Keratinocyte (primary cell): ENCODE data around the gene TOM1. TPM values are rescaled to one million over a fixed set of nuclear protein-coding genes. Genes with fewer than 3 reads are reported as not detected.

ENCODE experiments used
- DNase-seq: peaks from one replicate; pipeline ENCODE4 v3.0.0-alpha.2; 2011; ENCODE audit warnings: low read depth, missing footprints, low spot score
- FAIRE-seq: peaks from 2 replicates; lab custom pipeline; 2011; peaks lifted over from hg19 to GRCh38; lab: Jason Lieb, UNC
- H2AFZ ChIP-seq: 2 replicates; pipeline ENCODE4 v1.6.0; 2012; ENCODE audit warnings: low read length, control low read depth, inconsistent platforms; ENCODE audit not compliant: control insufficient read depth
- H3K27ac ChIP-seq: 2 replicates; pipeline ENCODE4 v1.5.1; 2011; ENCODE audit warnings: low read length; ENCODE audit not compliant: control insufficient read depth, insufficient read depth
- H3K27me3 ChIP-seq: 3 replicates; pipeline ENCODE4 v1.6.0; 2011; ENCODE audit warnings: low read length; ENCODE audit not compliant: control insufficient read depth, insufficient read depth; ENCODE audit errors: extremely low read depth
- H3K36me3 ChIP-seq, 2 experiments: 2 replicates in 1 of 2; 3 replicates in 1 of 2; pipeline ENCODE4 v1.5.1; 2011; ENCODE audit warnings: low read length in 2 of 2, mild to moderate bottlenecking in 1 of 2; ENCODE audit not compliant: control insufficient read depth in 2 of 2, insufficient read depth in 2 of 2; ENCODE audit errors: extremely low read depth in 1 of 2
- H3K4me1 ChIP-seq: 3 replicates; pipeline ENCODE4 v1.5.1; 2011; ENCODE audit warnings: low read length; ENCODE audit not compliant: control insufficient read depth, insufficient read depth; ENCODE audit errors: extremely low read depth
- H3K4me2 ChIP-seq: 3 replicates; pipeline ENCODE4 v1.6.0; 2011; ENCODE audit warnings: low read depth, low read length; ENCODE audit not compliant: control insufficient read depth, insufficient read depth; ENCODE audit errors: extremely low read depth
- H3K4me3 ChIP-seq, 3 experiments: fragments of 200-600 bp in 1 of 3; sonication (generic) in 1 of 3; 2 replicates in 2 of 3; 3 replicates in 1 of 3; pipeline ENCODE4 v1.5.1; 2011 to 2016; ENCODE audit warnings: low read length in 3 of 3, mild to moderate bottlenecking in 3 of 3, control low read depth in 2 of 3, inconsistent platforms in 1 of 3, low read depth in 1 of 3, mixed read lengths in 1 of 3, mixed run types in 1 of 3, moderate library complexity in 1 of 3; ENCODE audit not compliant: control insufficient read depth in 2 of 3, insufficient read depth in 2 of 3; ENCODE audit errors: extremely low read depth in 1 of 3
- H3K79me2 ChIP-seq: 2 replicates; pipeline ENCODE4 v1.6.0; 2012; ENCODE audit warnings: low read length; ENCODE audit not compliant: control insufficient read depth, insufficient read depth
- H3K9ac ChIP-seq: 3 replicates; pipeline ENCODE4 v1.6.0; 2011; ENCODE audit warnings: low read length; ENCODE audit not compliant: control insufficient read depth, insufficient read depth; ENCODE audit errors: extremely low read depth
- H3K9me1 ChIP-seq: 3 replicates; pipeline ENCODE4 v1.6.0; 2011; ENCODE audit warnings: low read length; ENCODE audit not compliant: control insufficient read depth, insufficient read depth; ENCODE audit errors: extremely low read depth
- H3K9me3 ChIP-seq: 2 replicates; pipeline ENCODE4 v1.5.1; 2012; ENCODE audit warnings: low read depth, low read length; ENCODE audit not compliant: control insufficient read depth
- H4K20me1 ChIP-seq: 3 replicates; pipeline ENCODE4 v1.6.0; 2011; ENCODE audit warnings: low read length; ENCODE audit not compliant: control insufficient read depth, insufficient read depth; ENCODE audit errors: extremely low read depth
- CTCF ChIP-seq, 3 experiments: IDR thresholded peaks in 1 of 3; conservative IDR thresholded peaks in 1 of 3; optimal IDR thresholded peaks in 1 of 3; 2 replicates in 2 of 3; 3 replicates in 1 of 3; pipeline versions ENCODE3 to v1.5.1; 2011; ENCODE audit warnings: low read length in 3 of 3, mild to moderate bottlenecking in 3 of 3, moderate library complexity in 2 of 3, control low read depth in 1 of 3, inconsistent platforms in 1 of 3; ENCODE audit not compliant: insufficient read depth in 2 of 3; ENCODE audit errors: extremely low read depth in 1 of 3
- EZH2 ChIP-seq: IDR thresholded peaks from one replicate; pipeline ENCODE4 v1.6.1; 2012; ENCODE audit warnings: inconsistent platforms, mild to moderate bottlenecking, low read length, moderate library complexity
- dilution Hi-C: fragments of 300-500 bp; cut with MboI; formaldehyde crosslinking; loops from one replicate; pipeline ENCODE4 v1.7.0; 2020; ENCODE audit warnings: low sequenced_read_pairs; ENCODE audit not compliant: extremely low pct_ligation_motif_present
- polyA plus RNA-seq, 5 experiments: library from polyadenylated mRNA; depleted of rRNA in 3 of 5; stranded (reverse) in 3 of 5; stranded (forward) in 1 of 5; unstranded in 1 of 5; fragments of >200 nt; gene quantifications; 1 replicate in 1 of 5; 2 replicates in 3 of 5; 3 replicates in 1 of 5; pipeline versions ENCODE4 v1.2.1 to v1.2.3, GENCODE V29; 2011 to 2012; ENCODE audit warnings: missing spikeins in 2 of 5, low read depth in 1 of 5, low replicate concordance in 1 of 5

TOM1 gene
- polyA plus RNA-seq, 1 donor (not counting 4 experiments of a cell fraction or from before 2014, with no cell fraction given) = 17.4 TPM

GRCh38 chr22:35328472-35328885 lies 28.8 kb downstream of the TOM1 start:
- no peaks in the 10 kb centered on the region for H3K27me3 ChIP-seq
- H3K9me3 ChIP-seq = no peaks in the 10 kb centered on the region
- no peaks in the 10 kb centered on the region for H4K20me1 ChIP-seq
- H3K9me1 ChIP-seq = no peaks in the 10 kb centered on the region
- DNase-seq (no peak), FAIRE-seq (no peak)
- H3K27ac ChIP-seq = no peak overlapping the region
- no peaks in the 10 kb centered on the region for H3K79me2 ChIP-seq
- TF ChIP-seq EZH2 (no peak), CTCF (optimal IDR thresholded peaks at IDR 0.05 in 1 of 3, IDR thresholded peaks at IDR 0.05 in 1 of 3, conservative IDR thresholded peaks at IDR 0.05 in 1 of 3; ENCODE audit: extremely low read depth in 1 of 3, insufficient read depth in 2 of 3, low read length in 3 of 3) (no peak)
- H3K4me2 ChIP-seq = no peak overlapping the region
- H3K9ac ChIP-seq = no peak overlapping the region
- H3K4me1 ChIP-seq = peaks cover 9% of the 10 kb centered on the region
- peaks cover 3 to 25% of the 10 kb centered on the region in 2 experiments for H3K36me3 ChIP-seq
- dilution Hi-C loops = no loop called here
- H3K4me3 ChIP-seq = no peak overlapping the region
- no peak overlapping the region for H2AFZ ChIP-seq

- Histone ChIP-seq H3K36me3 (peaks cover 3 to 25% of the 10 kb centered on the region in 2 experiments), H3K9me1 (no peaks in the 10 kb centered on the region), H3K27ac (no peak overlapping the region), H3K79me2 (no peaks in the 10 kb centered on the region), H3K27me3 (no peaks in the 10 kb centered on the region), H3K4me3 (no peak overlapping the region), H2AFZ (no peak overlapping the region), H3K9me3 (no peaks in the 10 kb centered on the region), H3K9ac (no peak overlapping the region), H3K4me2 (no peak overlapping the region), H3K4me1 (peaks cover 9% of the 10 kb centered on the region), H4K20me1 (no peaks in the 10 kb centered on the region)
- TF ChIP-seq EZH2 (no peak), CTCF (optimal IDR thresholded peaks at IDR 0.05 in 1 of 3, IDR thresholded peaks at IDR 0.05 in 1 of 3, conservative IDR thresholded peaks at IDR 0.05 in 1 of 3; ENCODE audit: extremely low read depth in 1 of 3, insufficient read depth in 2 of 3, low read length in 3 of 3) (no peak)
- DNase-seq = no peak
- FAIRE-seq = no peak
- dilution Hi-C loops = no loop called here
These were observed 29.6 kb downstream of the TOM1 start for GRCh38 chr22:35329114-35329847.
